Activated CD8-positive, alpha-beta memory T cell treated with anti-CD3 and anti-CD28 coated beads, Interleukin-2, amount 50 U/mL, for 24 hours (primary cell): Measurements from ENCODE around the gene TMEM53.
"Not testable (repeated sequence)": the region's sequence is repeated elsewhere in the genome, so short reads cannot be mapped to it uniquely, and the experiment has no call there.

Experiments used
- DNase-seq: peaks from one replicate; pipeline ENCODE4 v3.0.0-alpha.2; 2020; ENCODE audit errors: extremely low read depth

Gene TMEM53

GRCh38 chr1:44674113-44675000, at the start of gene TMEM53, which contains the start of gene ARMH1:
TMEM53 (minus strand) TSS chr1:44674481; CDS start chr1:44674391, 90 bp downstream.
ARMH1 (plus strand) TSS chr1:44674714; CDS start chr1:44689698, 14,984 bp downstream.
- peak; percentile 97 for DNase-seq

DNA sequence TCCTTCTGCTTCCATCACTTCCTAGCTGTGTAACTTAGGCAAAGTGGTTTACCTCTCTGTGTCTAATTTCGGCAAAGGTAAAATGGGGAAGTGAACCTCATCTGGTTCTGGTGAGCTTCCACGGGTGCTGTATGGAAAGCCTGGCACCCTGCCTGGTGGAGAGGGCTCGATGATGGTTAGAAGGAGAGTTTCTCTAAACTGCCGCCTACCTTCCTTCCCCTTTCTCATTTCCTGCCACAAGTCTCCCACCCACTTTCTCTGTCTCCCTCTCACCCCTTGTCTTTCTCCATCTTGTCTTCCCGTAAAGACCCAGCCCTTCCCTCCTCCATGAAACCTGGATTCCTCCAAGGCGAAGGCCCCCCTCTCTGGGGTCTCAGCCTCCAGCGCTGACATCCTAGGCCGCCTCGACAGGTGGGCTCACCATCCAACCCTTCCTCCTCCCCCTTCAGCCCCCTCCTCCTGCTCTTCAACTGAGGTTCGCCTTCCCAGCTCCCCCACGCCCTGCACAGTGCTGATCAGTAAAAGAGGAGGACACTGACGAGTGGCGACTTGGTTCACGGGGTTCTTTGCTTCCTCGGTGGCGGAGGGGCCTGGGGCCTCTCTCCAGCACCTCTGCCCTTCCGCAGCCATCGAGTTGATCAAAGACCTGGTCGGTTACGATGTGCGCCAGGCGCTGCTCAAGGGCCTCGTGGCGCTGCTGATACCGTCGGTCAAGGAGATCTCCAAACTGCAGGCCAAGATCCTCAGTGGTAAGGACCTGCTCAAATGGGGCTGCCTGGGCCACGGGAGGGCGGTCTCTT, 49.4 kb upstream of the TMEM53 start:
- DNase-seq = no peak

DNA sequence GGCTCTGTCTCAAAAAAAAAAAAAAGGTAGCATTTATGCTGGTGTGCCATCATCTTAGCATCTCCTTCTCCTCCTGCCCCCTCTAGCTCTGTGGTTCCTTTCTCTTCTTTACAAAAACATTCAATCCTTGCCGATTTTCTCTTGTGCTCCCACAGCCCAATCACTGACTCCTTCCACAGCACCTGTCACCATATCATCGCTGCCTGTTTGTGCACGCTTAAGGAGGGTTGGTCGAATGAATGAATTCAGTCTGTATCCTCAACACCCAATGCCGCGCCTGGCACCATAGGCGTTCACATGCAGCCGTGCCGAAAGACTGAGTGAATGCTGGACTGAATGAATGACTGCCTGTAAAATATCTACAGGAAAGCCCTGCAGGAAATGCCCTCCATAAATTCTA, 48.8 kb upstream of the TMEM53 start:
- DNase-seq = no peak

GRCh38 chr1:44721485-44722361, 47.4 kb upstream of the TMEM53 start:
- DNase-seq = peak; percentile 74

DNA sequence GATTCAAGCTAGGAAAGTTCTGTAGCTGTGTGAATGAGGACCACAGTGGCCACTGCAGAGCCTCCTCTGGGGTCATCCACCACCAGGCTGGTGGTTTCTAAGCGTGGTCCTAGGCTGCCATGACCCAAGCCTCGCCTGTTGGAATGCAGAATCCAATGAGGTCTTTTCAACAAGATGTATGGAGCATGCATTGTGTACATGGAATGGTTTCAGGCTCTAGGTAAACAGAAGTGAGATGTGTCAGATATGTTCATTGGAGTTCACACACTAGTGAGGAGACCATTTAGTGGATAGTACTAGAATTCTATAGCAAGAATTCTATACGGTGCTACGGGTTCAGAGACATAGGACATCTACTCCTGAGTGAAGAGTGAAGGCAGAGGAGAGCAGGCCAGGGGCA, 46.0 kb upstream of the TMEM53 start:
- DNase-seq = no peak

DNA sequence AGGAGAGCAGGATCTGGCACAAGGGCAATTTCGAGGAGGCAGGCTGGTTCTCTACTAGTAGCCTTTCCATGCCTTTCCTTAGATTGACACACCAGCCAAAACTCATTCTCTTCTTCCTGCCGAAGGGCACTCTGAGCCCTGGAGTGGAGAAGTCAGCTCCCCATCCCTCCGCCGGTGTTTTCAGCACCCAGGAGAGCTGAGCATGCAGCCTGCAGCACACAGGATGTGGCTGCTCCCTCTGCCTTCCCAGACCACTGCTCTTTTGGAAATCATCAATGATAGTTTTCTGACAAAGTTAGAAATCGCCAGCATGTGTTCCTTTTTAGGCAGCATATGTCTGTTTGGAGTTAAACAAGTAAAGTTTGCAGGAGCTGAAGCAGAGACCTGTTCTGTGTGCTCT, 45.0 kb upstream of the TMEM53 start:
- DNase-seq = no peak

DNA sequence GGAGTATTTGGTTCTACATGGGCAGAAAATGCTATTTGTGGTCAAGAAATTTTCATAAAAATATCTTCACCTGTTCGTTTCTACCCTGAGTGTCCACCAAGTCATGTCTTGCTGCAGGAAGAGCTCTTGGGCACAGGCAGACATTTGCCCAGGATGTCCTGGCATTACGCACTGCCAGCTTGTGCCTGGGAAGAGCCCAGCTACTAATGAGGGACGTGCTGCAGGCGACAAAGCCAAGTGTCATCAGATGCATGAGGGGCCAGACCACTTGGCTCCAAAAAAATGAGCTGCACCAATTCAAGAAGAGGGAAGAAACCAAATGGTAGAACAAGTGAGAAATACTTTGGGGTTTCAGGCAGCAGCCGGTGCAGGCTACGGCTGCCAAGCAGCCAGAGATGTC, 43.8 kb upstream of the TMEM53 start:
- no peak for DNase-seq

DNA sequence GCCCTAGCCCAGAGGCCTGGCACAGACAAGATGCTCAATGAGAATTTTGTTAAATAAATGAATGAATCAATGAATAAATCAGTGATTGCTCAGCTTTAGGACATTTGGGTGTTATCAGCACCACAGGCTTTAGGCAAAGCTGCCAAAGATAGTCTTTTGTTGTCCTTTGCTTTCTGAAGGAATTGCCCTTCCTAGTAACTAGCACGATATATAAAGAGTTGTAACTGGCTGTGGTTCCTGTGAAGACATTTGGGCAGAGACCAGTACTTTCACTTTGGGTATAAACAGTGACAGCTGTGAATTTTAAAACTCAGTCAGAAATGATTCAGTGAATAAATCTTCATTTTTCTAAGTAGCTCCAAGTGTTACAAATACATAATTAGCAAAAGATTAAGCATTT, 43.4 kb upstream of the TMEM53 start:
- no peak for DNase-seq

- no peak for DNase-seq
Measured at GRCh38 chr1:44717156-44717555, 42.9 kb upstream of the TMEM53 start.

GRCh38 chr1:44714944-44715571, 40.8 kb upstream of the TMEM53 start:
- no peak for DNase-seq

GRCh38 chr1:44714532-44714931, 40.3 kb upstream of the TMEM53 start:
- DNase-seq = no peak

DNA sequence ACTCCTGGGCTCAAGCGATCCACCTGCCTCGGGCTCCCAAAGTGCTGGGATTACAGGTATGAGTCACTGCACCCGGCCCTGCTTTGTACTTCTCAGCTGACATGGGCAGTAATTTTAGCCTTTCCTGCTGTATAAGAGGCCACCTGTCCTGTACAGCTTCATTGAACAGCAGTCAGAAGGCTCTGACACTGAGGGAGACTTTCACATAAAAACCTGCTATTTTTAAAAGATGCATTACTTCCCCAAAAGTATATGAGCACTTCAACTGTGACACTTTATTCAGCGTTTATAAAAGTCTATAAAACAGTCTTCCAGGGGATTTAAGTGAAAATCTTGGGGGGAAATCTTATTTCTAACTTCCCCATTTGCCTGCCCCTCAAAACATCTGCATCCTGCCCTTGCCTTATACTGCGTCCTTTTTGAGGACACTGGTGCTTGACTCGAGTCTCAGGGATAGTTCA, 39.1 kb upstream of the TMEM53 start:
- DNase-seq = no peak

DNA sequence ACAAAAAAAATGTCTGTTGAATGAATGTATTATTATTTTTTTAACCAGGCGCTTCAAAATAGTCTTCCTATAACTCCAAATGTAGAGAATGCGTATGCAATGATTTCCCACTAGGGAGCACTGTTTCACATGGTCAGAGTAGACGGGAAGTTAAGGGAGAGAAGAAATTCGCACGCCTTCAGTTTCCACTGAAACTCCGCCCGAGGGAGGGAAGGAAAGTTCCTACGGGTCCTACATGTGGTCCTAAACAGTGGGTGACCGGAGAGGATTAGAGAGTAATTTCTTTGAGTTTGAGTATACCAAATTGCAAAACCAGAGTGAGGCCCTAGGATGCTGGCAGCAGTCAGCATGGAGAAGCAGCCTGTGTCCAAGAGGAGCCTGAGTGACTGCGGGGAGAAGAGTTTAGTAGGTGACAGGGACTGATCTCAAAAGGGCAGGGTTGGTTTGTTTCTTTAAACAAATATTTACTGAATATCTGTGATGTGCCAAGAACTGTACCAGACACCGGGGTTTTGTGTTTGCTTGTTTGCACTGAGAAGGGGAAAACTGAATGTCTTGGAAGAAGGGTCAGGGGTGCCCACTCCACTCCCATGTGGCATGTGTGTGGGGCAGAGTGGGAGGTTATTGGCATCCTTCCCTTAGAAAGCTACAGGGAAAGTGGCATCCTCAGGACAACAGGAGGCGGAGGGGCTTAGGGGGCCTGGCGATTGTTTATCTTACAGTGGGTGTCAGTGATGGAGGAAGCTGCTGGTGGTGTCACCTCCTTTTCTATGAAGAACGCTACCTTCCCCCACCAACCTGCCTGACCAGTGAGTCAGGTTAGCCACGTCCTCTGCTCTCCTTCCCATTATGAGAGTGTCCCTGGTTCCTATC, 33.9 kb upstream of the TMEM53 start:
- no peak for DNase-seq

DNA sequence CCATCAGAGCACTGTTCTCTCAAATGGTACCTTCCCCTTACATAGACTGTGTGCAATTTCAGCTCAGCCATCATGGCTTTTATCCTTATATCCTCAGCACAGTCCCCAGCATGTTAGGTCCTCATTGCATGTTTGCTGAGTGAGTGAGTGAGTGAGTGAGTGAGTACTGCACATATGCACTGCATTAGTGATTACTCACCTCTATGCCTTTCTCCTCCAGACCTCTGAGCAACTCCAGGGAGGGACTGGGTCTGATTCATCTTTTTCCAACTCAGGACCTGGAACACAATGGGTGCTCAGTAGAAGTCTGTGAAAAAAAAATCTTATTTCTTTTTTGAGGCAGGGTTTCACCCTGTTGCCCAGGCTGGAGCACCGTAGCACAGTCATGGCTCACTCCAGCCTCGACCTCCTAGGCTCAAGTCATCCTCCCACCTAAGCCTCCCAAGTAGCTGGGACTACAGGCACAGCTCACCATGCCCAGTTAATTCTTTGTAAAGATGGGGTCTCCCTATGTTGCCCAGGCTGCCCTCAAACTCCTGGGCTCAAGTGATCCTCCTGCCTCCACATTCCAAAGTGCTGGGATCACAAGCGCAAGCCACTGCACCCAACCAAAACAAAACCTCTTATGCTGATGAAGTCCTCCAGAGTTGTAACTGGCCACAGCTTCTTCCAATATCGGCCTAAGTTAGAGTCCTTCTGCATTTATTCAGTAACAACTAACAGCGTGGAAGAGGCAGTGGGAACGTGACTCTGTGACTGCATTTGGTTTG, 33.0 kb upstream of the TMEM53 start:
- no peak for DNase-seq

DNA sequence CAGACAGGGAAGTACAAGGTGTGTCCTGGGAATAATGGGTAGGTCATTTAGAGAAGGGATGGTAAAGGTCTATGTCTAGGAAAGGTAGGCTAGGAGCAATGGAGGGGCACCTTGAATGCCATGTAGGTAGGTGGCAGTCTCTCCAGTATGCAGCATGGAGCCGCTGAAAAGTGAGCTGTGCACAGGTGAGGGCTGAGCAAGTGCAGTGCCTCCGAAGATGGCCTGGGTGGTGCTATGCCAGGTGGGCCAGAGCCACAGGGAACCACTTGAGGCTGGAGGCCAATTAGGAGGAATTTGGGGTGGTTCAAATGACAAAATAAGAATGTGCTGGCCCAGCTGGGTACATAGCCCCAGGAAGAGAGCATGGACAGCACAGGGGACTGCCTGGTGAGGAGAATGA, 31.7 kb upstream of the TMEM53 start:
- DNase-seq = no peak

DNA sequence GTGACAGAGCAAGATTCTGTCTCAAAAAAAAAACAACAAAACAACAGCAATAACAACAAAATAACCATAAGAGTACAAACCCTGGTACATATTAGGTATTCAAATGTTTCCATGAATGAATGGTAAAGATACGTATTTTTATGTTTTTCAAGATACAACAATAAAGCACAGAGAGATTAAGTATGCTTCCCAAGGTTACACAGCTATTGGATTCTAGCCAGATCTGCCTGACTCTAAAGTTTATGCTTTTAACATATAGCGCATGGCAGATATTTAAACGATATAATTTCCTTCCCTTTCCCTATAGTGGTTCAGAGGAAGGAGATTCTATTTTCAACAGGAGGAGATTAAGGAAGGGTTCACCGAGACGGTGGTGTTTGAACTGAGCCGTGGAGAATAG, 31.2 kb upstream of the TMEM53 start:
- DNase-seq = no peak

DNA sequence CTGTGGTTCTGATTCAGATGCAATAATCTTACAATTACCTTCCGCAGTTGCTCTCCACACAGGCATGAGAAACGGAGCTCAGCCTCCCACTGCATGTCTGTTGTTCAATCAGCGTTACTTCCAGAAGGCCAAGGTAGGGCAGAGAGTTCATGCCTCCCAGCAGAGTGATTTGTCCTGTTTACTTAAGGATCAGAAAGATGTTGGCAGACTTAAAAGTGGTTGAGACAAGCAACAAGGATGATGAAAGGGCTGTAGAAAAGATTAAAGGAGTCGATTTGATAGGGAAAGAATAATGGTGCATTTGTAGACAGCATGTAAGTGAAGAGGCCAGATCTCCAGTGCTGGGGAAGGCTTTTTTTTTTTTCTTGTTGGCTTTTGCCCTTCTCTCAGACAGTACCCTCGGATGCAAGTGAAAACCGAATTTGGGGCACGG, 26.9 kb upstream of the TMEM53 start:
- DNase-seq = no peak

GRCh38 chr1:44700573-44700972, 26.3 kb upstream of the TMEM53 start:
- DNase-seq = no peak

GRCh38 chr1:44699375-44699774, 25.1 kb upstream of the TMEM53 start:
- not testable (repeated sequence) for DNase-seq
